Measurements from ENCODE around the gene FBXW8. TPM values are rescaled to one million over a fixed set of nuclear protein-coding genes. Genes with fewer than 3 reads are reported as not detected.
A peak's percentile ranks its signal among the peaks of the same experiment; 100 is the strongest.

The FBXW8 gene
- total RNA-seq, 1 donor from 2014 or later: 16.4 TPM

GRCh38 chr12:117018276-117018675, 107.5 kb downstream of the FBXW8 start:
- ATAC-seq (no peak), DNase-seq (no peak)
- no peaks in the 10 kb centered on the region for H3K27me3 ChIP-seq (ENCODE audit: low read depth)
- intact Hi-C loops (cut with DNase I): no loop called here
- no peak overlapping the region for H3K4me3 ChIP-seq
- H3K9me3 ChIP-seq: peaks cover 14% of the 10 kb centered on the region
- TF ChIP-seq, protein P1, sequence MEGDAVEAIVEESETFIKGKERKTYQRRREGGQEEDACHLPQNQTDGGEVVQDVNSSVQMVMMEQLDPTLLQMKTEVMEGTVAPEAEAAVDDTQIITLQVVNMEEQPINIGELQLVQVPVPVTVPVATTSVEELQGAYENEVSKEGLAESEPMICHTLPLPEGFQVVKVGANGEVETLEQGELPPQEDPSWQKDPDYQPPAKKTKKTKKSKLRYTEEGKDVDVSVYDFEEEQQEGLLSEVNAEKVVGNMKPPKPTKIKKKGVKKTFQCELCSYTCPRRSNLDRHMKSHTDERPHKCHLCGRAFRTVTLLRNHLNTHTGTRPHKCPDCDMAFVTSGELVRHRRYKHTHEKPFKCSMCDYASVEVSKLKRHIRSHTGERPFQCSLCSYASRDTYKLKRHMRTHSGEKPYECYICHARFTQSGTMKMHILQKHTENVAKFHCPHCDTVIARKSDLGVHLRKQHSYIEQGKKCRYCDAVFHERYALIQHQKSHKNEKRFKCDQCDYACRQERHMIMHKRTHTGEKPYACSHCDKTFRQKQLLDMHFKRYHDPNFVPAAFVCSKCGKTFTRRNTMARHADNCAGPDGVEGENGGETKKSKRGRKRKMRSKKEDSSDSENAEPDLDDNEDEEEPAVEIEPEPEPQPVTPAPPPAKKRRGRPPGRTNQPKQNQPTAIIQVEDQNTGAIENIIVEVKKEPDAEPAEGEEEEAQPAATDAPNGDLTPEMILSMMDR (IDR thresholded peaks at IDR 0.05): no peak
- H3K36me3 ChIP-seq: peaks cover 32% of the 10 kb centered on the region
- no peaks in the 10 kb centered on the region for H3K4me1 ChIP-seq
- no peak overlapping the region for H3K27ac ChIP-seq

DNA sequence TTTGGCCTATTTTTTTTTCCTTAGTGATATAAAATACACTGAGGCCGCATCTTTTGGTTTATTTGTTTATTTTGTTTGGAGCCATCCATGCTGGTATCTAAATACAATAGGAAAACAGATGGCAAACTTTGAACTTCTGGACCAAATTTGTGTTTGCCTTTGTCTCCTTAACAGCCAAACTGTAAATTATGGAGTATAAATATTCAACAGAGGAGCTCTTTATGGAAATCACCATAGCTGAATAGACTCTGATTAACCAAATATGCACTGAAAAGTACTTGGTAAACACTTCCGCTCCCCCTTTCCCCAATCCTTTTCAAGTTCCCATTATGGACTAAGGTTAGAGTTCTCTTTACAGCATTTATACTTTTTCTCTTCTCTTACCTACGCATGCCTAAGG, 107.9 kb downstream of the FBXW8 start:
- no peak for ATAC-seq
- H3K36me3 ChIP-seq: peaks cover 33% of the 10 kb centered on the region
- H3K27ac ChIP-seq: no peak overlapping the region

DNA sequence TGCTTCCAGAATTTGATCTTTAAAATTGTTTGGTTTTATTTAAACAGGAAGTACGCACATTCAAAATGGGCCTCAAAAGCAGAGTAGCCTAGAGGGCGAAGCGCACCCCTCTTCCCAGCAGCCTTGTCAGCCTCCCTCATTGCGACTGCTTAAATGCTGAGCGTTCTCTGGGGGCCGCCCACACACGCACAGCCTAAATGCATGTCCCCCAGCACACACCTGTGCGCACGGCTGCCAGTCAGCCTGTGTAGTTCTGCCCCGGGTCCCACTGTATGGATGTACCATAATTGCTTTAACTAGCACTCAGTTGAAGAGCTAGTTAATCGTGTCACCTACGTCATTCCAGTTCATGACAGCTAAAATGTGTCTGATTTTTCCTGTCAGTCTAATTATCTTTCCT, 109.1 kb downstream of the FBXW8 start:
- no peak for DNase-seq
- H3K27me3 ChIP-seq (ENCODE audit: low read depth): no peaks in the 10 kb centered on the region
- H3K9me3 ChIP-seq: no peaks in the 10 kb centered on the region
- no peak overlapping the region for H3K4me3 ChIP-seq
- intact Hi-C loops (cut with DNase I): loop anchor here (10.0 kb wide), 1 partner anchor 95 kb away; no protein-coding TSS in a partner anchor
- peak in 1 of 2 donors; percentile 32 for ATAC-seq
- H3K36me3 ChIP-seq: peaks cover 45% of the 10 kb centered on the region
- H3K27ac ChIP-seq: no peak overlapping the region
- H3K4me1 ChIP-seq: no peaks in the 10 kb centered on the region
- TF ChIP-seq, protein P1 (IDR thresholded peaks at IDR 0.05): no peak

More for the DNA sequence above, 107.9 kb downstream of the FBXW8 start:
- intact Hi-C loops (cut with DNase I): no loop called here
- no peaks in the 10 kb centered on the region for H3K4me1 ChIP-seq
- H3K9me3 ChIP-seq: peaks cover 11% of the 10 kb centered on the region
- no peak overlapping the region for H3K4me3 ChIP-seq
- no peak for DNase-seq
- no peaks in the 10 kb centered on the region for H3K27me3 ChIP-seq (ENCODE audit: low read depth)
- TF ChIP-seq, protein P1 (IDR thresholded peaks at IDR 0.05): no peak

DNA sequence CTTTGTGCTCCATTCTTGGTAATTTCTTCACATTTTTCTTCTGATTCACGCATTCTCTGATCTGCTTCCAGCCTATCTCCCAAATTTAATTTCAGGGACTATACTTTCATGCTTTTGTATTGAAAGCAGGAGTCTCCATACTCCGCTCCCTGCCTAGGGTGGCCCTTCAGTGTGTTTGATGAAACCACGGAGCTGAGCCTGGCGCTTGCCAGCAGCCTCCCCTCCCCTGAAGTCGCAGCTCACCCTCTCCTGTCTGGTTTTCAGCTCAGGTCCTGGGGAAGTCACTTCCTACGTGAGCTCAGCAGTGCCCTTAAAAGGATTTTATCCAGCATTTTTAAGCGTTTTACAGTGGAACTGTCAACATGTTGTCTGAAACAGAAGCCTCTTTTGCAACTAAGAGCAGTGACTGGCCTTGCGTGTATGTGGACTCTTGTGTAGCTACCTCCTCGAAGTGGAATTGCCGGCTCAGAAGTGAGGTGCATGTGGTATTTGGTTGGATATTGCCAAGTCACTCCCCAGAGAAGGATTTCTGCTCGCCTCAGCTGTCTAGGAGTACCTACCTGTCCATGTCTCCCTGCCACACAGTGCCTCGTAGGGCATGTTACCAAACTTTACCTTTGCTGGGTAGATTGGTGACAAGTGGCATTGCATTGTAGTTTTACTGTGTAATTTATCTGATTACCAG, 109.9 kb downstream of the FBXW8 start:
- no peaks in the 10 kb centered on the region for H3K27me3 ChIP-seq (ENCODE audit: low read depth)
- H3K4me1 ChIP-seq: peaks cover 5% of the 10 kb centered on the region
- H3K4me3 ChIP-seq: no peak overlapping the region
- H3K27ac ChIP-seq: no peak overlapping the region
- ATAC-seq (peak; percentile 65 to 71), DNase-seq (no peak)
- no peaks in the 10 kb centered on the region for H3K9me3 ChIP-seq
- H3K36me3 ChIP-seq: peaks cover 52% of the 10 kb centered on the region
- intact Hi-C loops (cut with DNase I): loop anchor here (10.0 kb wide), 1 partner anchor 94 kb away; no protein-coding TSS in a partner anchor
- TF ChIP-seq, protein P1 (IDR thresholded peaks at IDR 0.05): no peak

DNA sequence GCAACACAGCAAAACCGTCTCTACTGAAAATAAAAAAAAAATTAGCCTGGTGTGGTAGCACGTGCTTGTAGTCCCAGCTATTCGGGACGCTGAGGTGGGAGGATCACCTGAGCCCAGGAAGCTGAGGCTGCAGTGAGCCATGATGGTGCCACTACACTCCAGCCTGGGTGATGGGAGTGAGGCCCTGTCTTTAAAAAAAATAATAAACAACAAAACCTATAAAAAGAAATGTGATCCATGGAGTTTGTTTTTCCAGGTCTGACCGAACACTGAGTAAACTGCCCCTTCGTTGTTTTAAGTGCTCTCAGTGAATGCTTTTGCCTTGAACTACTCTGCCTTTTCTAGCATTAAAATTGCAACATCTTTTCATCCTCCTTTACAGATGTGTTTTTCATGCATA, 111.7 kb downstream of the FBXW8 start:
- intact Hi-C loops (cut with DNase I): loop anchor here (10.0 kb wide), 1 partner anchor 92 kb away; no protein-coding TSS in a partner anchor
- Histone ChIP-seq H3K27ac (no peak overlapping the region), H3K9me3 (no peaks in the 10 kb centered on the region), H3K4me1 (peaks cover 9% of the 10 kb centered on the region), H3K27me3 (ENCODE audit: low read depth) (no peaks in the 10 kb centered on the region), H3K36me3 (peaks cover 64% of the 10 kb centered on the region), H3K4me3 (no peak overlapping the region)
- no peak for DNase-seq
- TF ChIP-seq, protein P1 (IDR thresholded peaks at IDR 0.05): no peak
- ATAC-seq: no peak
